A549 (cell line): ENCODE data around the gene KRT81. TPM values are rescaled to one million over a fixed set of nuclear protein-coding genes. Genes with fewer than 3 reads are reported as not detected.
"Not testable (repeated sequence)": the region's sequence is repeated elsewhere in the genome, so short reads cannot be mapped to it uniquely, and the experiment has no call there.

Experiments
- ATAC-seq, 2 experiments: fragments of 200-7000 bp in 1 of 2; fragments of >200 bp in 1 of 2; cut with Nextera tagmentation in 1 of 2; cut with Tn5 transposase in 1 of 2; 3 replicates each; pipeline versions ENCODE4 v1.8.0 to v1.9.1; 2018 to 2020; ENCODE audit warnings: mild to moderate bottlenecking in 1 of 2, moderate library complexity in 1 of 2
- CTCF ChIA-PET: fragments of 300-600 bp; sonication (Branson Sonifier 250); formaldehyde crosslinking; extraction: SDS; loops from one replicate; lab custom pipeline; 2021; ENCODE audit warnings: antibody characterized with exemption, inconsistent platforms; lab: Yijun Ruan, JAX
- POLR2A ChIA-PET: fragments of 350-600 bp; formaldehyde crosslinking; extraction: SDS; loops from one replicate; lab custom pipeline; 2021; ENCODE audit warnings: antibody characterized with exemption, inconsistent platforms; lab: Yijun Ruan, JAX
- DNase-seq, 2 experiments: peaks; one replicate each; pipeline versions ENCODE4 v3.0.0 to v3.0.0-alpha.2; 2011 to 2016; ENCODE audit warnings: low read depth in 1 of 2, low spot score in 1 of 2
- FAIRE-seq: peaks from 2 replicates; lab custom pipeline; 2011; peaks lifted over from hg19 to GRCh38; lab: Jason Lieb, UNC
- H3K27ac ChIP-seq, 2 experiments: fragments of >200 bp; sonication (Bioruptor Twin); formaldehyde crosslinking; 3 replicates each; pipeline ENCODE4 v1.5.1; 2016 to 2017
- H3K4me1 ChIP-seq: fragments of >200 bp; sonication (Bioruptor Twin); formaldehyde crosslinking; 3 replicates; pipeline ENCODE4 v1.6.1; 2016
- H3K4me2 ChIP-seq: fragments of >200 bp; sonication (Bioruptor Twin); formaldehyde crosslinking; 3 replicates; pipeline ENCODE4 v1.6.1; 2016
- H3K4me3 ChIP-seq: fragments of >200 bp; sonication (Bioruptor Twin); formaldehyde crosslinking; 3 replicates; pipeline ENCODE4 v1.5.1; 2016
- H3K9me3 ChIP-seq: fragments of >200 bp; sonication (Bioruptor Twin); formaldehyde crosslinking; 3 replicates; pipeline ENCODE4 v1.6.1; 2016
- BHLHE40 ChIP-seq: IDR thresholded peaks from 2 replicates; pipeline ENCODE4 v1.6.1; 2012; ENCODE audit warnings: low read depth, low read length, inconsistent platforms
- CBX8 ChIP-seq: fragments of 200-600 bp; sonication (generic); IDR thresholded peaks from 2 replicates; pipeline ENCODE4 v1.6.1; 2016
- CEBPB ChIP-seq, 2 experiments: fragments of >200 bp in 1 of 2; sonication (Bioruptor Twin) in 1 of 2; formaldehyde crosslinking in 1 of 2; IDR thresholded peaks; 2 replicates each; pipeline ENCODE4 v1.6.1; 2012 to 2016
- CHD2 ChIP-seq: fragments of 150-350 bp; IDR thresholded peaks from 2 replicates; pipeline ENCODE4 v1.6.1; 2014; ENCODE audit warnings: low read length; ENCODE audit not compliant: partially characterized antibody
- ESRRA ChIP-seq: fragments of 150-350 bp; IDR thresholded peaks from 2 replicates; pipeline ENCODE4 v1.6.1; 2014; ENCODE audit warnings: mild to moderate bottlenecking, low read length, borderline replicate concordance
- HEYL ChIP-seq: fragments of 250-450 bp; sonication (Bioruptor Pico); IDR thresholded peaks from 2 replicates; pipeline ENCODE4 v1.8.0; 2021; ENCODE audit warnings: mild to moderate bottlenecking, moderate library complexity
- HOXB5 ChIP-seq: fragments of 250-450 bp; sonication (Bioruptor Pico); IDR thresholded peaks from 2 replicates; pipeline ENCODE4 v1.5.0; 2020; ENCODE audit warnings: mild to moderate bottlenecking, moderate library complexity
- JUN ChIP-seq, 2 experiments: fragments of >200 bp; sonication (Bioruptor Twin); formaldehyde crosslinking; IDR thresholded peaks; 2 replicates in 1 of 2; 3 replicates in 1 of 2; pipeline ENCODE4 v1.6.1; 2016 to 2017
- JUNB ChIP-seq: fragments of >200 bp; sonication (Bioruptor Twin); formaldehyde crosslinking; IDR thresholded peaks from 2 replicates; pipeline ENCODE4 v1.6.1; 2016
- MAFK ChIP-seq: fragments of 450-650 bp; IDR thresholded peaks from 2 replicates; pipeline ENCODE4 v1.6.1; 2014; ENCODE audit not compliant: partially characterized antibody
- MAZ ChIP-seq: fragments of 150-350 bp; IDR thresholded peaks from 2 replicates; pipeline ENCODE4 v1.6.1; 2014; ENCODE audit warnings: antibody characterized with exemption, low read depth, low read length, borderline replicate concordance
- MYC ChIP-seq: IDR thresholded peaks from 2 replicates; pipeline ENCODE4 v1.6.1; 2012; ENCODE audit warnings: mild to moderate bottlenecking, inconsistent platforms, low read length, improper control_type of control experiment, borderline replicate concordance
- NFE2L2 ChIP-seq: fragments of 150-350 bp; conservative IDR thresholded peaks from 2 replicates; pipeline ENCODE4 v1.6.1; 2014; ENCODE audit warnings: low read length
- NPAS2 ChIP-seq: fragments of 250-450 bp; sonication (Bioruptor Pico); IDR thresholded peaks from 2 replicates; pipeline ENCODE4 v1.8.0; 2022; ENCODE audit warnings: mild to moderate bottlenecking, moderate library complexity, borderline replicate concordance
- PBX3 ChIP-seq: IDR thresholded peaks from 2 replicates; pipeline ENCODE4 v1.6.1; 2012
- PHF8 ChIP-seq: fragments of 200-600 bp; sonication (generic); IDR thresholded peaks from 2 replicates; pipeline ENCODE4 v1.6.1; 2016; ENCODE audit warnings: low read depth, mild to moderate bottlenecking, antibody characterized with exemption, moderate library complexity, borderline replicate concordance
- RAD21 ChIP-seq, 2 experiments: fragments of >200 bp in 1 of 2; sonication (Bioruptor Twin) in 1 of 2; formaldehyde crosslinking in 1 of 2; IDR thresholded peaks in 1 of 2; conservative IDR thresholded peaks in 1 of 2; 2 replicates in 1 of 2; 3 replicates in 1 of 2; pipeline ENCODE4 v1.6.1; 2012 to 2018; ENCODE audit warnings: inconsistent platforms in 1 of 2
- REST ChIP-seq: fragments of 200-600 bp; sonication (generic); IDR thresholded peaks from 2 replicates; pipeline ENCODE4 v1.6.1; 2016; ENCODE audit warnings: antibody characterized with exemption, mild to moderate bottlenecking, moderate library complexity
- RNF2 ChIP-seq: fragments of 200-600 bp; sonication (generic); IDR thresholded peaks from 2 replicates; pipeline ENCODE4 v1.6.1; 2016; ENCODE audit warnings: low read depth, mild to moderate bottlenecking, antibody characterized with exemption, moderate library complexity, borderline replicate concordance
- ZFP36 ChIP-seq: fragments of 450-650 bp; IDR thresholded peaks from 2 replicates; pipeline ENCODE4 v1.6.1; 2014; ENCODE audit warnings: borderline replicate concordance; ENCODE audit not compliant: partially characterized antibody
- WGBS: methylation state at CpG from one replicate; pipeline ENCODE4 v1.1.6; 2017; ENCODE audit errors: missing lambda C conversion rate; 5-methylcytosine and 5-hydroxymethylcytosine counted together
- polyA plus RNA-seq, 4 experiments: library from polyadenylated mRNA; depleted of rRNA in 3 of 4; stranded (reverse); fragments of >200 nt; fragmentation: RNase III in 1 of 4; extraction: RNeasy Plus Mini Kit Qiagen cat#74134 plus additional on column Dnase treatment in 1 of 4; gene quantifications; 2 replicates in 3 of 4; 3 replicates in 1 of 4; pipeline ENCODE4 v1.2.3, GENCODE V29; 2011 to 2017
- TF ChIP-seq, protein P1 (sequence below): fragments of >200 bp; sonication (Bioruptor Twin); formaldehyde crosslinking; IDR thresholded peaks from 3 replicates; pipeline ENCODE4 v1.5.1; 2016
- TF ChIP-seq, protein P2 (sequence below): IDR thresholded peaks from 2 replicates; pipeline ENCODE4 v1.6.1; 2012; ENCODE audit warnings: low read depth, borderline replicate concordance

Gene KRT81
- polyA plus RNA-seq, 2 of the 4 experiments (the other 2 are of a cell fraction): 1,799 to 3,643 TPM

- CTCF ChIA-PET: interaction anchor here (0.9 to 2.9 kb wide), 6 partner anchors 10 to 563 kb away, joined by 3 to 37 read pairs (median 5); no protein-coding TSS in a partner anchor
- TF ChIP-seq MAFK: no peak
- TF ChIP-seq, all 56 proteins: peak for 0
- 96% methylated on average over 11 of the region's 11 CpGs for WGBS
- peaks cover 7% of the 10 kb centered on the region; the same call in 1 of the 3 replicates for H3K4me1 ChIP-seq
- peak overlapping the region in 1 of 2 experiments; percentile 81; a peak in 3 of 6 replicates for H3K27ac ChIP-seq
- FAIRE-seq (no peak), ATAC-seq (no peak), DNase-seq (no peak)
- H3K4me2 ChIP-seq: no peak overlapping the region
- no peak overlapping the region for H3K4me3 ChIP-seq
- H3K9me3 ChIP-seq: no peaks in the 10 kb centered on the region
- POLR2A ChIA-PET: no interaction called here
Observed at GRCh38 chr12:52316701-52317100, 25.4 kb upstream of the KRT81 start.

GRCh38 chr12:52316290-52316689, 25.0 kb upstream of the KRT81 start:
- ATAC-seq: no peak
- no peak for FAIRE-seq

GRCh38 chr12:52315721-52316120, 24.4 kb upstream of the KRT81 start:
- CTCF ChIA-PET: interaction anchor here (0.6 to 2.9 kb wide), 9 partner anchors 9 to 666 kb away, joined by 3 to 37 read pairs (median 5); no protein-coding TSS in a partner anchor
- ATAC-seq: peak; percentile 32 to 85; a peak in 4 of 6 replicates
- peak; percentile 57 to 74 for DNase-seq
- H3K4me3 ChIP-seq, FAIRE-seq, H3K9me3 ChIP-seq, H3K4me1 ChIP-seq, POLR2A ChIA-PET, H3K4me2 ChIP-seq: not testable (repeated sequence)
- H3K27ac ChIP-seq: peak overlapping the region in 1 of 2 experiments; percentile 81; a peak in 3 of 6 replicates
- TF ChIP-seq RAD21 (conservative IDR thresholded peaks at IDR 0.05 in 1 of 2, IDR thresholded peaks at IDR 0.05 in 1 of 2): peak in 1 of 2 experiments; percentile 36; a peak in 1 of 5 replicates
- TF ChIP-seq, protein P1, sequence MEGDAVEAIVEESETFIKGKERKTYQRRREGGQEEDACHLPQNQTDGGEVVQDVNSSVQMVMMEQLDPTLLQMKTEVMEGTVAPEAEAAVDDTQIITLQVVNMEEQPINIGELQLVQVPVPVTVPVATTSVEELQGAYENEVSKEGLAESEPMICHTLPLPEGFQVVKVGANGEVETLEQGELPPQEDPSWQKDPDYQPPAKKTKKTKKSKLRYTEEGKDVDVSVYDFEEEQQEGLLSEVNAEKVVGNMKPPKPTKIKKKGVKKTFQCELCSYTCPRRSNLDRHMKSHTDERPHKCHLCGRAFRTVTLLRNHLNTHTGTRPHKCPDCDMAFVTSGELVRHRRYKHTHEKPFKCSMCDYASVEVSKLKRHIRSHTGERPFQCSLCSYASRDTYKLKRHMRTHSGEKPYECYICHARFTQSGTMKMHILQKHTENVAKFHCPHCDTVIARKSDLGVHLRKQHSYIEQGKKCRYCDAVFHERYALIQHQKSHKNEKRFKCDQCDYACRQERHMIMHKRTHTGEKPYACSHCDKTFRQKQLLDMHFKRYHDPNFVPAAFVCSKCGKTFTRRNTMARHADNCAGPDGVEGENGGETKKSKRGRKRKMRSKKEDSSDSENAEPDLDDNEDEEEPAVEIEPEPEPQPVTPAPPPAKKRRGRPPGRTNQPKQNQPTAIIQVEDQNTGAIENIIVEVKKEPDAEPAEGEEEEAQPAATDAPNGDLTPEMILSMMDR: peak; percentile 21; the same call in 1 of the 3 replicates
- 64% methylated on average over 9 of the region's 9 CpGs for WGBS

More at GRCh38 chr12:52316290-52316689, 25.0 kb upstream of the KRT81 start:
- Histone ChIP-seq H3K4me1 (peaks cover 7% of the 10 kb centered on the region; the same call in 1 of the 3 replicates), H3K9me3 (no peaks in the 10 kb centered on the region), H3K4me3 (no peak overlapping the region), H3K27ac (peak overlapping the region in 1 of 2 experiments; percentile 81; a peak in 3 of 6 replicates), H3K4me2 (no peak overlapping the region)
- CTCF ChIA-PET: interaction anchor here (0.6 to 2.9 kb wide), 8 partner anchors 10 to 665 kb away, joined by 3 to 37 read pairs (median 5); no protein-coding TSS in a partner anchor
- POLR2A ChIA-PET: no interaction called here
- WGBS: 90% methylated on average over 8 of the region's 9 CpGs
- no peak for TF ChIP-seq CEBPB (IDR thresholded peaks at IDR 0.05)
- no peak for TF ChIP-seq ZFP36
- TF ChIP-seq JUN (IDR thresholded peaks at IDR 0.05): no peak
- no peak for DNase-seq

DNA sequence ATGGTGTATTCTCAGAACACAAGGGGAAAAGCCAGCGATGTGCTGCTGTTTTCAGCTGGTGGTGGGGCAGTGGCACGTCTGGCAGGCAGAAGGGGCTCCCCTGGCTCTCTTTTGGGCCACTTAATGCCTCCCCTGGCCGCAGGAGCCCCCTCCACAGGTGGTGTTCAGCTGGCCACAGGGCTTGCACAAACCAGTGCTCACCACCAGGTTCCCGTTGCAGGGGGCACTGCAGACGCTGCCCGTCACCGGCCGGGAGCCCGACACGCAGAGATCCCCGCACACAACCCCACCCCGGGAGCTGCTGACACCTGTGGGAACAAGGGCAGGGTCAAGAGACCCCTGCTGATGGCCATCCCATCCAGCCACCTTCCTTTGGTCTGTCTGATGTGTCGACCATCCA, 23.2 kb upstream of the KRT81 start:
- peak overlapping the region in 1 of 2 experiments; percentile 52; a peak in 3 of 6 replicates for H3K27ac ChIP-seq
- ATAC-seq (no peak), FAIRE-seq (no peak), DNase-seq (no peak)
- CTCF ChIA-PET: interaction anchor here (0.6 to 4.9 kb wide), 8 partner anchors 8 to 599 kb away, joined by 3 to 37 read pairs (median 6); no protein-coding TSS in a partner anchor
- H3K4me2 ChIP-seq: no peak overlapping the region
- no peaks in the 10 kb centered on the region for H3K9me3 ChIP-seq
- H3K4me3 ChIP-seq: no peak overlapping the region
- peaks cover 7% of the 10 kb centered on the region; the same call in 1 of the 3 replicates for H3K4me1 ChIP-seq
- WGBS: 72% methylated on average over 6 of the region's 13 CpGs
- POLR2A ChIA-PET: no interaction called here
- TF ChIP-seq PBX3 (no peak), CBX8 (no peak), BHLHE40 (no peak), JUNB (no peak), MYC (no peak), NFE2L2 (no peak), HEYL (CRISPR knock-in tag) (no peak), RNF2 (no peak), MAFK (no peak), REST (no peak), NPAS2 (no peak), ESRRA (no peak), MAZ (no peak), PHF8 (no peak), CHD2 (no peak), HOXB5 (CRISPR knock-in tag) (no peak)
- TF ChIP-seq, protein P2, sequence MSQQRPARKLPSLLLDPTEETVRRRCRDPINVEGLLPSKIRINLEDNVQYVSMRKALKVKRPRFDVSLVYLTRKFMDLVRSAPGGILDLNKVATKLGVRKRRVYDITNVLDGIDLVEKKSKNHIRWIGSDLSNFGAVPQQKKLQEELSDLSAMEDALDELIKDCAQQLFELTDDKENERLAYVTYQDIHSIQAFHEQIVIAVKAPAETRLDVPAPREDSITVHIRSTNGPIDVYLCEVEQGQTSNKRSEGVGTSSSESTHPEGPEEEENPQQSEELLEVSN: no peak
